ENCODE data around the gene ACADVL.
A peak's percentile ranks its signal among the peaks of the same experiment; 100 is the strongest.
"Not testable (repeated sequence)": the region's sequence is repeated elsewhere in the genome, so short reads cannot be mapped to it uniquely, and the experiment has no call there.

Gene ACADVL

GRCh38 chr17:7219812-7220592 is at the start of gene ACADVL, which contains the start of gene DLG4:
Gene ACADVL (plus strand): TSS chr17:7219938. CDS start chr17:7219985, 47 bp downstream.
Gene DLG4 (minus strand): TSS chr17:7219836.
- peak within 1 kb of the TSS; percentile 90 for H3K4me3 ChIP-seq (ENCODE audit: low read depth, low read length)
- no peak for TF ChIP-seq CTCF (IDR thresholded peaks at IDR 0.05; ENCODE audit: borderline replicate concordance, insufficient read depth, low read depth, low read length)

GRCh38 chr17:7172522-7173191 is 47.1 kb upstream of the ACADVL start:
- not testable (repeated sequence) for H3K4me3 ChIP-seq (ENCODE audit: low read depth, low read length)

GRCh38 chr17:7173687-7174602 is 45.8 kb upstream of the ACADVL start:
- TF ChIP-seq CTCF (IDR thresholded peaks at IDR 0.05; ENCODE audit: borderline replicate concordance, insufficient read depth, low read depth, low read length), result 0 out of 2 replicates have a peak, but pooled peaks have one; percentile 1

GRCh38 chr17:7174603-7175326 is 45.0 kb upstream of the ACADVL start:
- H3K4me3 ChIP-seq (ENCODE audit: low read depth, low read length), result no peak overlapping the region
- TF ChIP-seq CTCF (IDR thresholded peaks at IDR 0.05; ENCODE audit: borderline replicate concordance, insufficient read depth, low read depth, low read length), result no peak

More at GRCh38 chr17:7173687-7174602, 45.8 kb upstream of the ACADVL start:
- H3K4me3 ChIP-seq (ENCODE audit: low read depth, low read length), result no peak overlapping the region

- H3K4me3 ChIP-seq (ENCODE audit: low read depth, low read length), result no peak overlapping the region
- TF ChIP-seq CTCF (IDR thresholded peaks at IDR 0.05; ENCODE audit: borderline replicate concordance, insufficient read depth, low read depth, low read length), result no peak
Measured at GRCh38 chr17:7175330-7175733, 44.4 kb upstream of the ACADVL start.

- no peak overlapping the region for H3K4me3 ChIP-seq (ENCODE audit: low read depth, low read length)
Measured at GRCh38 chr17:7176107-7176840, 43.5 kb upstream of the ACADVL start.

More at GRCh38 chr17:7176107-7176840, 43.5 kb upstream of the ACADVL start:
- TF ChIP-seq CTCF (IDR thresholded peaks at IDR 0.05; ENCODE audit: borderline replicate concordance, insufficient read depth, low read depth, low read length), result no peak
